Adrenal gland (tissue), 5 donors: Measurements from ENCODE around the gene SLC1A7.

Source experiments
- CTCF ChIP-seq, 6 experiments: fragments of 450-650 bp in 4 of 6; fragments of 200-600 bp in 2 of 6; sonication (generic) in 1 of 6; IDR thresholded peaks; 1 replicate in 5 of 6; 2 replicates in 1 of 6; pipeline versions ENCODE4 v1.5.1 to v1.8.0; 2016 to 2021; ENCODE audit warnings: antibody characterized with exemption in 6 of 6, mild to moderate bottlenecking in 2 of 6, moderate library complexity in 1 of 6
- POLR2A ChIP-seq, 2 donors: fragments of 450-650 bp; IDR thresholded peaks; one replicate each; pipeline ENCODE4 v1.6.1; 2017; ENCODE audit warnings: antibody characterized with exemption in 2 of 2, mild to moderate bottlenecking in 2 of 2, moderate library complexity in 1 of 2
- donor health status: DM: no; HTN: no; CAD: no.

GRCh38 chr1:53084589-53084971 lies 57.9 kb downstream of the SLC1A7 start:
- no peak for TF ChIP-seq POLR2A (IDR thresholded peaks at IDR 0.05)
- TF ChIP-seq CTCF (IDR thresholded peaks at IDR 0.05), result no peak
